Activated CD8-positive, alpha-beta memory T cell treated with anti-CD3 and anti-CD28 coated beads for 36 hours (primary cell): ENCODE results near the gene NOP58. TPM values are rescaled to one million over a fixed set of nuclear protein-coding genes. Genes with fewer than 3 reads are reported as not detected.
"Not testable (repeated sequence)": the region's sequence is repeated elsewhere in the genome, so short reads cannot be mapped to it uniquely, and the experiment has no call there.

Experiments used
- CTCF ChIA-PET: fragments of 350-600 bp; sonication (Branson Sonifier 250); formaldehyde crosslinking; loops from one replicate; lab custom pipeline; 2021; ENCODE audit warnings: antibody characterized with exemption; lab: Charles Lee
- POLR2A ChIA-PET: fragments of 350-600 bp; sonication (Branson Sonifier 250); formaldehyde crosslinking; loops from one replicate; lab custom pipeline; 2021; ENCODE audit warnings: antibody characterized with exemption; lab: Charles Lee
- total RNA-seq, 2 experiments: library from RNA; stranded (reverse); gene quantifications; one replicate each; pipeline ENCODE4 v1.2.3, GENCODE V29; 2021

Gene NOP58, protein sequence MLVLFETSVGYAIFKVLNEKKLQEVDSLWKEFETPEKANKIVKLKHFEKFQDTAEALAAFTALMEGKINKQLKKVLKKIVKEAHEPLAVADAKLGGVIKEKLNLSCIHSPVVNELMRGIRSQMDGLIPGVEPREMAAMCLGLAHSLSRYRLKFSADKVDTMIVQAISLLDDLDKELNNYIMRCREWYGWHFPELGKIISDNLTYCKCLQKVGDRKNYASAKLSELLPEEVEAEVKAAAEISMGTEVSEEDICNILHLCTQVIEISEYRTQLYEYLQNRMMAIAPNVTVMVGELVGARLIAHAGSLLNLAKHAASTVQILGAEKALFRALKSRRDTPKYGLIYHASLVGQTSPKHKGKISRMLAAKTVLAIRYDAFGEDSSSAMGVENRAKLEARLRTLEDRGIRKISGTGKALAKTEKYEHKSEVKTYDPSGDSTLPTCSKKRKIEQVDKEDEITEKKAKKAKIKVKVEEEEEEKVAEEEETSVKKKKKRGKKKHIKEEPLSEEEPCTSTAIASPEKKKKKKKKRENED
- total RNA-seq: 100 to 1,000 TPM; 215 to 220 TPM

DNA sequence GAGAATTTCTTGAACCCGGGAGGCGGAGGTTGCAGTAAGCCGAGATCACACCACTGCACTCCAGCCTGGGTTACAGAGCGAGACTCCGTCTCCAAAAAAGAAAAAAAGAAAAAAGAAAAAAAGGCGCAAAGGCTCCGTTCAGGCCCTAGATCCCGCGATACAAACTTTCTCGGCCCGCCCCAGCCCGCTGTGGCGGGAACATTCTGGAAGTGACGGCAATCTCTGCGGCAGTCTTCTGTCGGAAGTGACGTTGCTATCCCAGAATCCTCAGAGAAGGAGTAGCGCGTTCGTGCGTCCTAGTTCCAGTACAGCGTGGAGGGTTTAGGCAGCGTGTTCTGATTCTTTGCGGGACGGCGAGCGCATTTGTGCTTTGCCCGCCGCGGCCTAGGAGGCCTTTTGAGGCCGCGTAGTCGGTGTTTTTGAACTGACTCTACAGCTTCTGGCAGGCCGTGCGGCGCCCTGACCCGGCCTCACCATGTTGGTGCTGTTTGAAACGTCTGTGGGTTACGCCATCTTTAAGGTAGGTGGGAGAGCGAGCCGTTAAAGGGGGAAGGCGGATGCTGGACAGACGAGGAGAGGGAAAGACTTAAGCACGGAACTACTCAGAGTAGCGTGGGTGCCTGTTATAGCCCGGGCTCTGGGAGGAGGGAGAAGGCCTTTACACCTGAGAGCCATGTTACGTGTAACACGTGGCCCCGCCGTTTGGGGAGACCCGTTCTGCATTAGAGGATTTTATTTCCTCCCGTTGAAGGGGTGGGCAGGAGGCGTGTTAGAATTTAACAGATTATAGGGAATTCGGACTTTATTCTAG, at the start of gene NOP58:
Gene NOP58 (plus strand): TSS at position 297 of the 811 bp plus-strand sequence. CDS start 179 bp downstream, at position 476.
- ChIA-PET CTCF (interaction anchor here (2.3 kb wide), 1 partner anchor 12 kb away, joined by 18 read pairs; no protein-coding TSS in a partner anchor), POLR2A (interaction anchor here (0.6 to 3.0 kb wide), 6 partner anchors 11 to 959 kb away, joined by 3 to 11 read pairs (median 4); partner anchors contain the start of gene SUMO1)

DNA sequence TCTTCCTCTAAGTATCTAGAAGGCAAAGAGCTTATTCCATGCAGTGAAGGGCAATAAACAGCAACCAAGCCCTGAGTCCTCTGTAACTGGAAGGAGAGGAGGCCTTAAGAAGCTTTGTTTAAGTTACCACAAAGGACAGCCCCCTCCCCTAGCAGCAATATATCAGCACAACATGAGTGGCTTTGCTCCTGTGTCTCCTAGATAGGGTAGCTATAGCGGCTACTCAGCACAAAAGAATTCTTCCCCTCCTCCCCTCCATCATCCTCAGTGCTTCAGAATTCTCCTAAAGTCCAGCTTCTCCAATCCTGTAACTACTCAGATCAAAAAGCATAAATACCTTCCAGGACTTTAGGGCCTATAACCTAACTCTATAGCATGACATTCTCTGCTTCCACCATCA, 43.7 kb upstream of the NOP58 start:
- CTCF ChIA-PET: no interaction called here
- POLR2A ChIA-PET: no interaction called here

DNA sequence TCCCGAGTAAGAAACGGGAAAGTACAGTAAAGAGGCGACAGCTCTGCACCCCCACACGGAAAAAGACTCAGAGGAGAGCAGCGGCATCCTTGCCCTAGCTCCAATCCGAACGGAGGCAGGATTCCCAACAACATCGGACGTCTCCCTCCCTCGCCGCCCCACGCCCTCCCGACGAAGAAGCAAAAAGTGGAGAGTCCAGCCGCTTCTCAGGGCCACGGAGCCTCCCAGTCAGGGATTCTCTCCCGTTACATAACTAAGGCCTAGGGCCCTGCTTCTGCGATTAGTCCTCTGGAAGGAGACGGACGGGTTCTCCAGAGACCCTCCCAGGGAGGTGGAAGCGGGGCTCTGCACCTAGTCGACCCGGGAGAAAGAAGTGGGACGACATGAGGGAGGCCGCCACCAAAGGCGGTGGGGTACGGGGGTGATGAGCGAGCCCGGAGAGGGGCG, 27.8 kb upstream of the NOP58 start:
- POLR2A ChIA-PET: interaction anchor here (1.1 to 1.6 kb wide), 2 partner anchors 29 to 41 kb away, joined by 3 to 9 read pairs; no protein-coding TSS in a partner anchor
- CTCF ChIA-PET: no interaction called here

DNA sequence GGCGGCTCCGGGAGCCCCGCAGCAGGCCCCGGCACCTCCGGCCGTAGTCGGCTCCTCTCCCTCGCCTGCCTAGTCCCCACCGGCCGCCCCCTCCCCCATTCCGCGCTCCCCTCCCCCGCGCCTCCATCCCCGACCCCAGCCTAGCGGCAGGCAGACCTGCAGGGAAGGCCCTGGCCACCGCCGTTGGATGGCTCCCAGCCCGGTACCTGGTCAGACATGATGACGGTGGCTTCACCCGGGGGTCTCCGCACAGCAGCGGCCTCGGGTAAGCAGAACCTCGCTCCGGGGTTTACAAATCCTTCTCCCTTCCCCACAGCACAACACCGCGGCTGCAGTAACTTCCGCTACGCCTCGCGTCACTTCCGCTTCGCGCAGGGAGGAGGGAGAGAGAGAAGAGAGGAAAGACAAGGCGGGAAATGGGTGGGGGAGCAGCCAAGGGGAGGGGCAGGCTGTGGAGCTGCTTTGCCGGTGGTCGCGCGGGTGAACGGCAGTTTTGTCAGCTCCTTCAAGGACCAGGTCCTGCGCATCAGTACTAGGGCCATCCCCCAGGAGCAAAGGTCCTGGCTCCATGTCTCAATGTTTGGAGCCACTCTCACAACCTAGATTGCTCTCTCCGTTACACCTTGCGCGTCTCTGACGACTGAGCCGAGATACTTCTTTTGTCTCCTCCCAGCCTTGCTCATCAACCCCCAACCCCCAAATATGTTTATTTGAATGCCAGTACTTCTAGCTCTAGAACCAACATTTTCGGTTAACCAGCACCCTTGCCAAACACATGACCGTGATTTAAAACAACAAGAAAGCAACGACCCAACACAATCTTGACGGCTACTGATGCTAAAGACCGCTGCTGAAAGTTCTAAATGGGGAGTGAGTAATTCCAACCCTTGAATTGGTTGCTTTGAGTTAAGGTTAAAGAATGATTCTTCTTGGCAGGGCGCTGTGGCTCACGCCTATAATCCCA, 27.0 kb upstream of the NOP58 start, which contains the start of gene SUMO1:
Gene SUMO1 (minus strand): TSS at position 364 of the 964 bp plus-strand sequence. CDS start 146 bp downstream, at position 218.
- CTCF ChIA-PET: no interaction called here
- POLR2A ChIA-PET: interaction anchor here (0.5 to 1.6 kb wide), 4 partner anchors 10 to 29 kb away, joined by 7 to 11 read pairs (median 8); no protein-coding TSS in a partner anchor

DNA sequence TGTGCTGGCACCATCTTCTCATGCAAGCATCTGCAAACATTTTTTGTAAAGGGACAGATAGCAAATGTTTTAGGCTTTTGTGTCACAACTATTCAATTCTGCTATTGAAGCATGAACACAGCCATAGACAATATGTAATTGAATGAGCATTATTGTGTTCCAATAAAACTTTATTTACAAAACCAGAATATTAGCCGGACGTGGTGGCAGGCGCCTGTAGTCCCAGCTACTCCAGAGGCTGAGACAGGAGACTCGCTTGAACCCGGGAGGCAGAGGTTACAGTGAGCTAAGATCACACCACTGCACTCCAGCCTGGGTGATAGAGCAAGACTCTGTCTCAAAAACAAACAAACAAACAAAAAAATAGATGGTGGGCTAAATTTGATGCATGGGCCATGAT, 17.9 kb upstream of the NOP58 start:
- POLR2A ChIA-PET, CTCF ChIA-PET: not testable (repeated sequence)

DNA sequence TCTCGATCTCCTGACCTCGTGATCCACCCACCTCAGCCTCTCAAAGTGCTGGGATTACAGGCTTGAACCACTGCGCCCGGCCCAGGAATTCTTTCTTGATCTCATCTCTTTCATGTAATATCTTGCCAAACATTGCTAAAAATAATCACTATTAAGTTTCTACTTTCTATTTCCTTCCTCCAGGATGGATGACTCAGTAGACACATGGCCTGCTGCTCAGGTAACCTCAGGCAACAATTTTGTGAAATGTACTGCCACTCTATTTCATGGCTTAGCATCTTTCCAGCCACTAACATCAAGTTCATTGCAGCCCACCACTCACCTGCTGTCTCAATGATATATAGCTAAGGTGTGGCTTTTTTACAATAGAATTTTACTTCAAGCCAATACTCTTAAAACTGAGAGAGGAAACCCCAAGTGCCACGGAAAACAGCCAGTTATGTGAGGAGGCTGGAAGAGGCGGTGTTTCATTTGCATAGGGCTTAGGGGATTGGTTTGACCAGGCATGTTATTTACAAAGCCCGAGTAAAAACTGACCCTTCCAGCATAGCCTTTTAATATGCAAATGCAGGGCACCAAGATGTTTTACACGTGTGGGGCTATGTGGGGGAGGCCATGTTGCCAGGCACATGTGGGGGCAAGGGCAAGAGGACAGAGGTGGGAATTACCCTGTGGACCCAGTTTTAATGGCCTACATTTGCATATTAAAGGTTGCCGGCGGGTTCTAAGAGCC, 15.9 kb upstream of the NOP58 start:
- POLR2A ChIA-PET: no interaction called here
- CTCF ChIA-PET: no interaction called here

DNA sequence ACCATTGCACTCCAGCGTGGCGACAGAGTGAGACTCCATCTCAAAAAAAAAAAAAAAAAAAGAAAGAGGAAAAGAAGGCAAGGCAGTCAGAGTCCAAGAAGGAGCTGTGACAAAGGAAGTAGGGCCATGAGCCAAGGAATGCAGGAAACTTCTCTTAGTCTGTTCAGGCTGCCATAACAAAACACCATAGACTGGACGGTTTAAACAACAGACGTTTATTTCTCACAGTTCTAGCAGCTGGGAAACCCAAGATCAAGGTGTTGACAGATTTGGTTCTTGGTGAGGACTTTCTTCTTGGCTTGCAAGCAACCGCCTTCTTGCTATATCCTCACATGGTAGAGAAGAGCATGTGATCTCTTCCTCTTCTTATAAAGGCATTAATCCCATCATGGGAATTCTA, 14.1 kb upstream of the NOP58 start:
- ChIA-PET POLR2A (interaction anchor here (0.6 kb wide), 2 partner anchors 13 to 758 kb away, joined by 6 to 8 read pairs; no protein-coding TSS in a partner anchor), CTCF (interaction anchor here (0.7 kb wide), 1 partner anchor 264 kb away, joined by 3 read pairs; no protein-coding TSS in a partner anchor)

DNA sequence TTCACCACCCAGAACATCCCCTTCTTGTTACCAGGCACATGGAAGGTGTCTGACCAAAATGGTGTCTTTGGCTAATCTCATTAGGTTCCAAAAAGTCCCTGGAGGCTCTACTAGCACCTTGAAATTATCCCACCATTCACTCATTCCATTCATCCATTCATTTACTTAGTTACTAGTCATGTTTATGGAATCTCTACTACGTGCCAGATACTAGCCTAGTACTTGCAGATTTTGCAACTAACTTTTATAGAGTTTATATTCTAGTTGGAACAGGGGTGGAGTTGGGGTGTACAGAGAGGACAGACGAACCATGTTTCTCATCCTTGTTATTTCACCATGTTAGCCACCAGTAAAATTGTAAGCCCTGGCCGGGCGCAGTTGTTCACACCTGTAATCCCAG, 4.0 kb upstream of the NOP58 start:
- ChIA-PET POLR2A (interaction anchor here (0.6 kb wide), 1 partner anchor 255 kb away, joined by 4 read pairs; no protein-coding TSS in a partner anchor), CTCF (no interaction called here)

DNA sequence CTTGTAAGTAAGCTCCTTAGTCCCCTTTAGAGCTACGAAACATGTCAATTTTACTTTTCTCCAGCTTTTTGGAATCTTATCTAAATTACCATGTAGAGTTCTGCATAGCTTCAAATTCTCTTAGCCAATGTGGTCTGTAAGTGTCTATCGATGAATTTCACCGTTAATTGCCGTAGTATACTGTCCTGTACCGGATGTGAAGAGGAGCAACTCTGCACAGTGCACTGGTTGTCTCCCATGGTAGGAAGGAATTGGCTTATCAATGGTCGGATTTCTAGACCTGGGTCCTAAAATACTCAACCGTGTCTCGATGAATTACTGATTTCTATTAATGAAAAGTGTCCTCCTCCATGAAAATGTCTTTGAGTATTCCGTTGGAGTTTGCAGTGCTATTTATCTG, 1.9 kb downstream of the NOP58 start:
- ChIA-PET CTCF (interaction anchor here (2.3 kb wide), 1 partner anchor 10 kb away, joined by 18 read pairs; no protein-coding TSS in a partner anchor), POLR2A (interaction anchor here (1.7 to 3.0 kb wide), 3 partner anchors 10 to 29 kb away, joined by 5 to 15 read pairs (median 9); partner anchors contain the start of gene SUMO1)

DNA sequence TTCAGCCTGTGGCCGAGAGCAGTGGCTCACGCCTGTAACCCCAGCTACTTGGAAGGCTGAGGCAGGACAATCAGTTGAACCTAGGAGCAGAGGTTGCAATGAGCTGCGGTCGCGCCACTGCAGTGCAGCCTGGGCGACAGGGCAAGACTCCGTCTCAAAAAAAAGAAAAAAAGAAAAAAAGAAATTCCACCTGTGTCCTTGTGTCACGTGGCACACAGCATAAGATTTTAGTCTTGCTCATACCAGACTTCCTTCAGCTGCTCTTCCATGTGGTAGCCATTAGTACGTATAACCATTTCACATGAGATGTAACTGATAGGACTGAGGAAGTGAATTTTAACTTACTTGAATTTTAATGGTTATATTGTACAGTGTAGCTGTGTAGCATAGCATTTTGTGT, 4.0 kb downstream of the NOP58 start:
- POLR2A ChIA-PET: interaction anchor here (0.6 kb wide), 1 partner anchor 30 kb away, joined by 3 read pairs; no protein-coding TSS in a partner anchor
- CTCF ChIA-PET: no interaction called here

DNA sequence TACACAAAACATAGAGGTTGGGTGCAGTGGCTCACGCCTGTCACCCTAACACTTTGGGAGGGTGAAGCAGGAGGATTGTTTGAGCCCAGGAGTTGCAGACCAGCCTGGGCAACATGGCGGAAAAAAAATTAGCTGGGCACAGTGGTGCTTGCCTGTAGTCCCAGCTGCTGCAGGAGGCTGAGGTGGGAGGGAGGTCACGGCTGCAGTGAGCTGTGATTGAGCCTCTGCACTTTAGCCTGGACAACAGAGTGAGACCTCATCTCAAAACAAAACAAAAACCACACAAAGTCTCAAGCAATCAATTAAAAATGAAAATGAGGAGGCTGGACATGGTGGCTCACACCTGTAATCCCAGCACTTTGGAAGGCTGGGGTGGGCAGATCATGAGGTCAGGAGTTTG, 4.9 kb downstream of the NOP58 start:
- CTCF ChIA-PET: no interaction called here
- POLR2A ChIA-PET: no interaction called here

DNA sequence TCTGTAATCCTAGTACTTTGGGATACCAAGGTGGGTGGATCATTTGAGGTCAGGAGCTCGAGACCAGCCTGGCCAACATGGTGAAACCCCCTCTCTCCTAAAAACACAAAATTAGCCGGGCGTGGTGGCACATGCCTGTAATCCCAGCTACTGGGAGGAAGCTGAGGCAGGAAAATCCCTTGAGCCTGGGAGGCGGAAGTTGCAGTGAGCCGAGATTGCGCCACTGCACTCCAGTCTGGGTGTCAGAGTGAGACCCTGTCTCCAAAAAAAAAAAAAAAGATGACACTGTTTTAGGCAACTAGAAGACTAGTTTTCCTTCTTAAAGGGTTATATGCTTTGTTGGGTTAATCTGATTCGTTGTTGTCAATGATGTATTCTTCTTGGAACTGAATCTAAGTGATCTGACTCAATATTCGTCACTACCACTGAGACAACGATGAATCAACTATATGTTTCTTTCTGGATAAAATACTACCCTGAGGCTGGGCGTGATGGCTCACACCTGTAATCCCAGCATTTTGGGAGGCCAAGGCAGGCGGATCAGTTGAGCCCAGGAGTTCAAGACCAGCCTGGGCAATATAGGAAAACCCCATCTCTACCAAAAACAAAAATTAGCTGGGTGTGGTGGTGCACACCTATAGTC, 10.6 kb downstream of the NOP58 start:
- POLR2A ChIA-PET: interaction anchor here (0.6 to 1.6 kb wide), 4 partner anchors 8 to 65 kb away, joined by 3 to 15 read pairs (median 7); partner anchors contain the start of gene NOP58
- CTCF ChIA-PET: interaction anchor here (3.9 kb wide), 1 partner anchor 9 kb away, joined by 18 read pairs; no protein-coding TSS in a partner anchor

DNA sequence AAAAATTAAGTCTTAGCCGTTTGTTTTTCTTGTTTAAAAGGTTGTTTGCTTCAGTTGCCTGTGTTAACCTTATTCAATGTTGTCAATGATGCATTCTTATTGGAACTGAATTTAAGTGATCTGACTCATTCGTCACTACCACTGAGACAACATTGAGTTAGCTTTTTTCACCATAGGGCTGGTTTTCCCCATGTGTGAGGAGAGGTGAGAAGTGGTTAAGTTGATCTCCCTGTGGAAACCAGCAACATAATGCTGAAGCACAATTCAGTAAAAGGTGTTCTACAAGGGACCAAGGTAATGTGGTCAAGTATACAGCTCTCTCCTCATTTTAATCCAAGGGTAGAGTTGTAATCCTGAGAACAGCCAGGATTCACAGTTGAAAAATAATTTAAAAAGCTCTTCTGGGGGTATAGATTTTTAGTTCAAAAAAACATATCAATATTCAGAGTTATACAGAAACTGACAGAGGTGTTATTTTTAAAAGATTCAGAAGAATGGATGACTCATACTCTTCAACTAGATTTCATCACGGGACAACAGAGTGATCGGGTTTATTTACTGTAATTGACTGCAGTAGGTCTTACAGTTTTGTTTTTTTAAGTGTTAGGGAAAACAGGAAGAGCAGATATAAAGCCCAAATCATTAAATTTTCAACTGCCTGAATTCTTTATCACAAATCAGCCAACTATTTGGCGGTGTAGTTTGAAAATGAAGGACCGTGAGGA, 12.6 kb downstream of the NOP58 start:
- CTCF ChIA-PET: interaction anchor here (0.7 to 3.9 kb wide), 5 partner anchors 11 to 67 kb away, joined by 3 to 18 read pairs (median 3); no protein-coding TSS in a partner anchor

DNA sequence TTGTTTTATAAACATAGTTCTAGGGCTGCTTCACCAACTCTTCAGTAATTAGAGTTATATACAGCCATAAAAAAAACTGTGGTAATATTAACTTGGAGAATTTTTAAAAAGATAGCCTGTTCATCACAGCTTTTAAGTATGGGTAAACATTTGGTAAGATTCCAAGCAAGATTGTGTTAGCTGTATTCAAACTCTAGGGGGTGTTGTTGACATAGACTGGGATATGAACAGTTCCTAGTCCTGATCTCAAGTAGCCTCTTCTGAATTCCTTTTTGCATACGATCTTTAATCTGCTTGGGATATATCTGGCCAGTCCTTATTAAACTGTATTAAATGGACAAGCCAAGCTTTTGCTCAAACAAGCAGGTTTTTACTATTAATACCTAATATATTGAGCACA, 13.4 kb downstream of the NOP58 start:
- ChIA-PET CTCF (interaction anchor here (0.5 to 3.9 kb wide), 3 partner anchors 12 to 110 kb away, joined by 3 to 18 read pairs (median 3); no protein-coding TSS in a partner anchor), POLR2A (interaction anchor here (0.9 to 1.4 kb wide), 4 partner anchors 9 to 97 kb away, joined by 3 to 4 read pairs (median 4); partner anchors contain the start of gene BMPR2)

More for the DNA sequence above, 12.6 kb downstream of the NOP58 start:
- POLR2A ChIA-PET: interaction anchor here (0.5 to 1.6 kb wide), 8 partner anchors 8 to 198 kb away, joined by 3 to 15 read pairs (median 4); no protein-coding TSS in a partner anchor

DNA sequence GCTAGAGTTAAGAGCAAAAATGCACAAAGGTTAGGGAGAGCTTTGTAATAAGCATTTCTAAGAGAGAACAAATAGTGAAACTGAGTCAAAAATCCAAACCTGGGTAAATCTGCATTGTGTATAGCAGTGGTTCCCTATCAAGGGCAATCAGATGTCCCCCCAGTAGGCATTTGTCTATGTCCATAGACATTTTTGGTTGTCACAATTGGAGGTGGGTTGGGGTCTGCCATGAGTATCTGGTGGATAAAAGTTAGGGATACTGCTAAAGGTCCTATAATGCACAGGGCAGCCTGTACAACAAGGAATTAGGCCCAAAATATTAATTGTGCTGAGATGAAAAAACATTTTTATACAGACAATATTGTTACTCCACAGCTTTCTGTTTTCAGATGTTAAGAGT, 21.0 kb downstream of the NOP58 start:
- CTCF ChIA-PET: interaction anchor here (0.6 kb wide), 1 partner anchor 11 kb away, joined by 3 read pairs; no protein-coding TSS in a partner anchor
- POLR2A ChIA-PET: interaction anchor here (0.6 to 1.2 kb wide), 5 partner anchors 8 to 97 kb away, joined by 3 to 10 read pairs (median 5); no protein-coding TSS in a partner anchor
